ENCODE measurements around the gene RAP1GAP2.

The RAP1GAP2 gene

GRCh38 chr17:2909846-2910234, 113.6 kb downstream of the RAP1GAP2 start:
- Mint-ChIP-seq H3K27me3 (no peaks in the 10 kb centered on the region), H3K4me1 (ENCODE audit: low read depth) (peaks cover 6% of the 10 kb centered on the region), H3K36me3 (peaks cover 6% of the 10 kb centered on the region), H3K9me3 (ENCODE audit: low read depth) (no peaks in the 10 kb centered on the region), H3K4me3 (no peak overlapping the region), H3K27ac (no peak overlapping the region)

- Mint-ChIP-seq H3K4me3 (no peak overlapping the region), H3K4me1 (ENCODE audit: low read depth) (peaks cover 6% of the 10 kb centered on the region), H3K27ac (no peak overlapping the region), H3K27me3 (no peaks in the 10 kb centered on the region), H3K36me3 (peaks cover 9% of the 10 kb centered on the region), H3K9me3 (ENCODE audit: low read depth) (no peaks in the 10 kb centered on the region)
These were observed 115.0 kb downstream of the RAP1GAP2 start for GRCh38 chr17:2911035-2911754.

GRCh38 chr17:2911755-2912111, 115.5 kb downstream of the RAP1GAP2 start:
- Mint-ChIP-seq H3K4me1 (ENCODE audit: low read depth) (peaks cover 6% of the 10 kb centered on the region), H3K27ac (no peak overlapping the region), H3K9me3 (ENCODE audit: low read depth) (no peaks in the 10 kb centered on the region), H3K4me3 (no peak overlapping the region), H3K36me3 (peaks cover 9% of the 10 kb centered on the region), H3K27me3 (no peaks in the 10 kb centered on the region)

GRCh38 chr17:2912754-2913153, 116.5 kb downstream of the RAP1GAP2 start:
- peaks cover 9% of the 10 kb centered on the region for H3K36me3 Mint-ChIP-seq
- no peak overlapping the region for H3K27ac Mint-ChIP-seq
- H3K9me3 Mint-ChIP-seq (ENCODE audit: low read depth) = no peaks in the 10 kb centered on the region
- H3K27me3 Mint-ChIP-seq = no peaks in the 10 kb centered on the region
- no peak overlapping the region for H3K4me3 Mint-ChIP-seq
- H3K4me1 Mint-ChIP-seq (ENCODE audit: low read depth) = peaks cover 6% of the 10 kb centered on the region

- Mint-ChIP-seq H3K27me3 (no peaks in the 10 kb centered on the region), H3K4me1 (ENCODE audit: low read depth) (no peaks in the 10 kb centered on the region), H3K9me3 (ENCODE audit: low read depth) (no peaks in the 10 kb centered on the region), H3K36me3 (peaks cover 5% of the 10 kb centered on the region), H3K27ac (no peak overlapping the region), H3K4me3 (no peak overlapping the region)
These were observed 120.2 kb downstream of the RAP1GAP2 start for GRCh38 chr17:2916461-2916860.

GRCh38 chr17:2921443-2921842, 125.2 kb downstream of the RAP1GAP2 start:
- Mint-ChIP-seq H3K27ac (no peak overlapping the region), H3K9me3 (ENCODE audit: low read depth) (no peaks in the 10 kb centered on the region), H3K36me3 (peaks cover 5% of the 10 kb centered on the region), H3K4me1 (ENCODE audit: low read depth) (peaks cover 2% of the 10 kb centered on the region), H3K27me3 (no peaks in the 10 kb centered on the region), H3K4me3 (no peak overlapping the region)

GRCh38 chr17:2924211-2924610, 128.0 kb downstream of the RAP1GAP2 start:
- Mint-ChIP-seq H3K9me3 (ENCODE audit: low read depth) (no peaks in the 10 kb centered on the region), H3K36me3 (peaks cover 5% of the 10 kb centered on the region), H3K4me3 (no peak overlapping the region), H3K27ac (no peak overlapping the region), H3K4me1 (ENCODE audit: low read depth) (peaks cover 2% of the 10 kb centered on the region), H3K27me3 (no peaks in the 10 kb centered on the region)

- Mint-ChIP-seq H3K36me3 (peaks cover 5% of the 10 kb centered on the region), H3K27ac (no peak overlapping the region), H3K4me3 (no peak overlapping the region), H3K9me3 (ENCODE audit: low read depth) (no peaks in the 10 kb centered on the region), H3K4me1 (ENCODE audit: low read depth) (peaks cover 2% of the 10 kb centered on the region), H3K27me3 (no peaks in the 10 kb centered on the region)
These were observed 128.8 kb downstream of the RAP1GAP2 start for GRCh38 chr17:2925011-2925410.

GRCh38 chr17:2926019-2926650, 129.9 kb downstream of the RAP1GAP2 start:
- H3K27ac Mint-ChIP-seq = no peak overlapping the region
- H3K27me3 Mint-ChIP-seq = no peaks in the 10 kb centered on the region
- H3K4me3 Mint-ChIP-seq = no peak overlapping the region
- H3K36me3 Mint-ChIP-seq = peaks cover 5% of the 10 kb centered on the region
- H3K4me1 Mint-ChIP-seq (ENCODE audit: low read depth) = peaks cover 10% of the 10 kb centered on the region
- no peaks in the 10 kb centered on the region for H3K9me3 Mint-ChIP-seq (ENCODE audit: low read depth)

GRCh38 chr17:2928294-2928890, 132.2 kb downstream of the RAP1GAP2 start:
- no peaks in the 10 kb centered on the region for H3K27me3 Mint-ChIP-seq
- H3K4me3 Mint-ChIP-seq = no peak overlapping the region
- H3K27ac Mint-ChIP-seq = no peak overlapping the region
- H3K9me3 Mint-ChIP-seq (ENCODE audit: low read depth) = no peaks in the 10 kb centered on the region
- peaks cover 12% of the 10 kb centered on the region for H3K4me1 Mint-ChIP-seq (ENCODE audit: low read depth)
- H3K36me3 Mint-ChIP-seq = peaks cover 5% of the 10 kb centered on the region

- H3K9me3 Mint-ChIP-seq (ENCODE audit: low read depth) = no peaks in the 10 kb centered on the region
- H3K36me3 Mint-ChIP-seq = peaks cover 10% of the 10 kb centered on the region
- no peaks in the 10 kb centered on the region for H3K27me3 Mint-ChIP-seq
- H3K27ac Mint-ChIP-seq = no peak overlapping the region
- H3K4me1 Mint-ChIP-seq (ENCODE audit: low read depth) = peaks cover 11% of the 10 kb centered on the region
- H3K4me3 Mint-ChIP-seq = no peak overlapping the region
These were observed 133.8 kb downstream of the RAP1GAP2 start for GRCh38 chr17:2929881-2930533.

- no peak overlapping the region for H3K4me3 Mint-ChIP-seq
- H3K4me1 Mint-ChIP-seq (ENCODE audit: low read depth) = peaks cover 11% of the 10 kb centered on the region
- no peak overlapping the region for H3K27ac Mint-ChIP-seq
- H3K27me3 Mint-ChIP-seq = no peaks in the 10 kb centered on the region
- no peaks in the 10 kb centered on the region for H3K9me3 Mint-ChIP-seq (ENCODE audit: low read depth)
- H3K36me3 Mint-ChIP-seq = peaks cover 5% of the 10 kb centered on the region
These were observed 135.6 kb downstream of the RAP1GAP2 start for GRCh38 chr17:2931876-2932275.

GRCh38 chr17:2932946-2933345, 136.7 kb downstream of the RAP1GAP2 start:
- Mint-ChIP-seq H3K4me1 (ENCODE audit: low read depth) (peaks cover 11% of the 10 kb centered on the region), H3K36me3 (peaks cover 5% of the 10 kb centered on the region), H3K27ac (no peak overlapping the region), H3K4me3 (no peak overlapping the region), H3K27me3 (no peaks in the 10 kb centered on the region), H3K9me3 (ENCODE audit: low read depth) (no peaks in the 10 kb centered on the region)

GRCh38 chr17:2933606-2934005, 137.4 kb downstream of the RAP1GAP2 start:
- no peaks in the 10 kb centered on the region for H3K9me3 Mint-ChIP-seq (ENCODE audit: low read depth)
- H3K27ac Mint-ChIP-seq = no peak overlapping the region
- peaks cover 11% of the 10 kb centered on the region for H3K4me1 Mint-ChIP-seq (ENCODE audit: low read depth)
- H3K4me3 Mint-ChIP-seq = no peak overlapping the region
- H3K27me3 Mint-ChIP-seq = no peaks in the 10 kb centered on the region
- H3K36me3 Mint-ChIP-seq = peaks cover 5% of the 10 kb centered on the region

GRCh38 chr17:2935632-2936031, 139.4 kb downstream of the RAP1GAP2 start:
- Mint-ChIP-seq H3K4me3 (no peak overlapping the region), H3K4me1 (ENCODE audit: low read depth) (peaks cover 8% of the 10 kb centered on the region), H3K9me3 (ENCODE audit: low read depth) (no peaks in the 10 kb centered on the region), H3K27ac (no peak overlapping the region), H3K36me3 (peaks cover 5% of the 10 kb centered on the region), H3K27me3 (no peaks in the 10 kb centered on the region)

Measured in activated naive CD8-positive, alpha-beta T cell (primary cell).